ENCODE data around the gene PEPD. TPM values are rescaled to one million over a fixed set of nuclear protein-coding genes. Genes with fewer than 3 reads are reported as not detected.

Gene PEPD
- total RNA-seq, 1 donor, result 87.9 TPM

DNA sequence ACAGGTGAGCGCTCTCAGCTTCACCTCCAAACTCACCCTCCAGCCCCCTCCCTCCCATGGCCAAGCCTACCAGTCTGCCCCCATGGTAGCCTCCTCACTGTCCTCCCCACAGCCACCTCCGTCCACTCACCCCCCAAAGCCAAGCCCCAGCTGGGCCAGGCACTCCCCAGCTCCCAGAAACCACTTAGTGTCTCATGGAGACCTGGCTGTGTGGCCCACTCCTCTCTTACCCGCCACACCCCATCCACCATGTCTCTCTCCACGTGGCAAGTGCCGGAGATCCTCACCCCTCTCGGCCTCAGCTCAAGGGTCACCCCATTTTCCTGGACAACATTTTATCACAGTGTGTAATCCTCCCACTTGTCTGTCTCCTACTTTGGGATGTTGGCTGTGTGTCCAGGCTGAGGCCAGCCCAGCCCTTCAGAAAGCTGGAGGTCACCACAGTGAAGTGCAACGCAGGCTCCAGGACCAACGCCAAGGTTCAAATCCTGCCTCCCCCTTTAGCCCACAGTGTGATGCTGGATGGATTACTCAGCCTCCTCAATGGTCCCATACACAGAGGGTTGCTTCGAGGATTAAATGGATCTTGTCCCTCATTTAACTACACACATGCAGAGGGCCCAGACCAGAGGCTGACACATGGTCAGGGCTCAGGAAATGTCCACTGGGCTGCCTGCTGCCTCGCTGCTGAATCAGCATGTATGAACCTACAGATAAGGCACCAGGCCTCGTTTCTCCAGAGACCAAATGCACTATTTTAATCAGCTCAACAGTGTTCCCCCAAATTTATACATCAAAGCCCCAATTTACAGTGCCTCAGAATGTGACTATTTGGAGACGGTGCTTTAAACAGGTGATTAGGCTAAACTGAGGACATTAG, 76.8 kb downstream of the PEPD start:
- Histone ChIP-seq H3K4me1 (ENCODE audit: insufficient read depth, low read length) (peaks cover 23% of the 10 kb centered on the region), H3K27ac (ENCODE audit: low read depth, low read length) (peak overlapping the region; percentile 68), H3K4me2 (ENCODE audit: insufficient read depth, low read length) (no peak overlapping the region), H3K4me3 (ENCODE audit: insufficient read depth, low read length) (no peak overlapping the region), H3K36me3 (ENCODE audit: insufficient read depth, low read length) (no peaks in the 10 kb centered on the region), H3K27me3 (ENCODE audit: insufficient read depth, low read length) (no peaks in the 10 kb centered on the region), H3K79me2 (ENCODE audit: insufficient read depth, low read length) (no peaks in the 10 kb centered on the region), H2AFZ (ENCODE audit: low read length) (no peak overlapping the region), H4K20me1 (ENCODE audit: insufficient read depth, low read length) (no peaks in the 10 kb centered on the region), H3K9me3 (ENCODE audit: low read depth, low read length) (no peaks in the 10 kb centered on the region)
- TF ChIP-seq, protein P1, sequence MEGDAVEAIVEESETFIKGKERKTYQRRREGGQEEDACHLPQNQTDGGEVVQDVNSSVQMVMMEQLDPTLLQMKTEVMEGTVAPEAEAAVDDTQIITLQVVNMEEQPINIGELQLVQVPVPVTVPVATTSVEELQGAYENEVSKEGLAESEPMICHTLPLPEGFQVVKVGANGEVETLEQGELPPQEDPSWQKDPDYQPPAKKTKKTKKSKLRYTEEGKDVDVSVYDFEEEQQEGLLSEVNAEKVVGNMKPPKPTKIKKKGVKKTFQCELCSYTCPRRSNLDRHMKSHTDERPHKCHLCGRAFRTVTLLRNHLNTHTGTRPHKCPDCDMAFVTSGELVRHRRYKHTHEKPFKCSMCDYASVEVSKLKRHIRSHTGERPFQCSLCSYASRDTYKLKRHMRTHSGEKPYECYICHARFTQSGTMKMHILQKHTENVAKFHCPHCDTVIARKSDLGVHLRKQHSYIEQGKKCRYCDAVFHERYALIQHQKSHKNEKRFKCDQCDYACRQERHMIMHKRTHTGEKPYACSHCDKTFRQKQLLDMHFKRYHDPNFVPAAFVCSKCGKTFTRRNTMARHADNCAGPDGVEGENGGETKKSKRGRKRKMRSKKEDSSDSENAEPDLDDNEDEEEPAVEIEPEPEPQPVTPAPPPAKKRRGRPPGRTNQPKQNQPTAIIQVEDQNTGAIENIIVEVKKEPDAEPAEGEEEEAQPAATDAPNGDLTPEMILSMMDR (IDR thresholded peaks at IDR 0.05; ENCODE audit: extremely low read depth, low read depth, low read length), result no peak
- DNase-seq (ENCODE audit: insufficient read length, low spot score, missing footprints), result peak; percentile 82

- Histone ChIP-seq H3K27ac (ENCODE audit: low read depth, low read length) (peak overlapping the region; percentile 68), H3K79me2 (ENCODE audit: insufficient read depth, low read length) (no peaks in the 10 kb centered on the region), H3K4me3 (ENCODE audit: insufficient read depth, low read length) (no peak overlapping the region), H3K9me3 (ENCODE audit: low read depth, low read length) (no peaks in the 10 kb centered on the region), H3K4me1 (ENCODE audit: insufficient read depth, low read length) (peaks cover 23% of the 10 kb centered on the region), H3K27me3 (ENCODE audit: insufficient read depth, low read length) (no peaks in the 10 kb centered on the region), H2AFZ (ENCODE audit: low read length) (no peak overlapping the region), H3K4me2 (ENCODE audit: insufficient read depth, low read length) (no peak overlapping the region), H3K36me3 (ENCODE audit: insufficient read depth, low read length) (no peaks in the 10 kb centered on the region), H4K20me1 (ENCODE audit: insufficient read depth, low read length) (no peaks in the 10 kb centered on the region)
- DNase-seq (ENCODE audit: insufficient read length, low spot score, missing footprints), result peak; percentile 76
- TF ChIP-seq, protein P1 (IDR thresholded peaks at IDR 0.05; ENCODE audit: extremely low read depth, low read depth, low read length), result no peak
Observed at GRCh38 chr19:33443638-33444561, 77.7 kb downstream of the PEPD start.

DNA sequence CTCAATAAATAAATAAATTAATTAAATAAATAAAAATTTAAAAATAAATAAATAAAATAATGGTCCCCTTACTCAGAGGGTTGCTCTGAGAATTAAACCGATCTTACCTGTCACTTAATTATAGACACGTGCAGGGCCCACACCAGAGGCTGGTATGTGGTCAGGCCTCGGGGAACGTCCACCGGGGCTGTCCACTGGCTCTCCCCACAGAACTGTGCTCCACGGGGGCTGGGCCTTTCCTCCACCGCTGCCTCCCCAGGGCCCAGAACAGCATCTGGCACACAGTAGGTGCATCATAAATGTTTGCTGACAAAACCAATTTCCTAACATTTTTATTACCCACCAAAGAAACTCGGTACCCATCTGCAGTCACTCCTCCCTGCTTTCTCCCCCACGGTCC, 78.9 kb downstream of the PEPD start:
- DNase-seq (ENCODE audit: insufficient read length, low spot score, missing footprints), result peak; percentile 19
- H3K9me3 ChIP-seq (ENCODE audit: low read depth, low read length), result no peaks in the 10 kb centered on the region
- peaks cover 23% of the 10 kb centered on the region for H3K4me1 ChIP-seq (ENCODE audit: insufficient read depth, low read length)
- H2AFZ ChIP-seq (ENCODE audit: low read length), result no peak overlapping the region
- H3K27me3 ChIP-seq (ENCODE audit: insufficient read depth, low read length), result no peaks in the 10 kb centered on the region
- no peaks in the 10 kb centered on the region for H4K20me1 ChIP-seq (ENCODE audit: insufficient read depth, low read length)
- H3K4me2 ChIP-seq (ENCODE audit: insufficient read depth, low read length), result no peak overlapping the region
- H3K27ac ChIP-seq (ENCODE audit: low read depth, low read length), result no peak overlapping the region
- H3K4me3 ChIP-seq (ENCODE audit: insufficient read depth, low read length), result no peak overlapping the region
- no peaks in the 10 kb centered on the region for H3K79me2 ChIP-seq (ENCODE audit: insufficient read depth, low read length)
- no peaks in the 10 kb centered on the region for H3K36me3 ChIP-seq (ENCODE audit: insufficient read depth, low read length)
- TF ChIP-seq, protein P1 (IDR thresholded peaks at IDR 0.05; ENCODE audit: extremely low read depth, low read depth, low read length), result no peak

All from osteoblast (primary cell).